Endothelial cell of umbilical vein (primary cell): ENCODE results near the gene FYN. TPM values are rescaled to one million over a fixed set of nuclear protein-coding genes. Genes with fewer than 3 reads are reported as not detected.

Experiments
- BruUV-seq: library from RNA; stranded (reverse); fragments of 400-500 nt; replicated peaks from 2 replicates; lab custom pipeline; 2021; lab: Mats Ljungman, UMichigan
- CTCF ChIA-PET: fragments of 300-600, 350-600 bp; sonication (Branson Sonifier 250); formaldehyde crosslinking; loops from one replicate; lab custom pipeline; 2021; ENCODE audit warnings: antibody characterized with exemption, inconsistent platforms; lab: Charles Lee
- POLR2A ChIA-PET: fragments of 300-600, 350-600 bp; sonication (Branson Sonifier 250); formaldehyde crosslinking; loops from one replicate; lab custom pipeline; 2021; ENCODE audit warnings: antibody characterized with exemption, inconsistent platforms; lab: Charles Lee
- DNase-seq: peaks from one replicate; pipeline ENCODE4 v3.0.0-alpha.2; 2011; ENCODE audit warnings: low read depth, low spot score
- FAIRE-seq: peaks from 2 replicates; lab custom pipeline; 2011; peaks lifted over from hg19 to GRCh38; lab: Jason Lieb, UNC
- H2AFZ ChIP-seq: 2 replicates; pipeline ENCODE4 v1.6.0; 2012; ENCODE audit warnings: low read depth, low read length, control low read depth, inconsistent platforms
- H3K27ac ChIP-seq: 2 replicates; pipeline ENCODE4 v1.5.1; 2011; ENCODE audit warnings: low read depth, mild to moderate bottlenecking, control low read depth, low read length, moderate library complexity; ENCODE audit not compliant: insufficient read depth
- H3K27me3 ChIP-seq, 2 experiments: 2 replicates each; pipeline versions ENCODE4 v1.6.0 to v1.6.1; 2011; ENCODE audit warnings: low read length in 2 of 2, mixed read lengths in 1 of 2; ENCODE audit not compliant: control insufficient read depth in 2 of 2, insufficient read depth in 2 of 2
- H3K36me3 ChIP-seq, 2 experiments: 2 replicates in 1 of 2; 3 replicates in 1 of 2; pipeline ENCODE4 v1.5.1; 2011; ENCODE audit warnings: low read length in 2 of 2, mild to moderate bottlenecking in 1 of 2, moderate library complexity in 1 of 2; ENCODE audit not compliant: control insufficient read depth in 2 of 2, insufficient read depth in 2 of 2; ENCODE audit errors: extremely low read depth in 1 of 2
- H3K4me1 ChIP-seq: 3 replicates; pipeline ENCODE4 v1.5.1; 2011; ENCODE audit warnings: mild to moderate bottlenecking, low read length; ENCODE audit not compliant: control insufficient read depth, insufficient read depth; ENCODE audit errors: extremely low read depth
- H3K4me2 ChIP-seq: 2 replicates; pipeline ENCODE4 v1.6.1; 2011; ENCODE audit warnings: low read length, control low read depth, mixed read lengths; ENCODE audit not compliant: insufficient read depth
- H3K4me3 ChIP-seq, 3 experiments: fragments of 200-600 bp in 1 of 3; sonication (generic), shearing (Covaris generic) in 1 of 3; replicated peaks in 1 of 3; 2 replicates each; pipeline ENCODE4 v1.5.1; 2011 to 2016; ENCODE audit warnings: control low read depth in 3 of 3, low read length in 3 of 3, mild to moderate bottlenecking in 2 of 3, inconsistent platforms in 1 of 3, low read depth in 1 of 3, moderate library complexity in 1 of 3; ENCODE audit not compliant: insufficient read depth in 1 of 3
- H3K79me2 ChIP-seq: 2 replicates; pipeline ENCODE4 v1.6.0; 2012; ENCODE audit warnings: low read length, inconsistent platforms; ENCODE audit not compliant: control insufficient read depth, insufficient read depth
- H3K9ac ChIP-seq: replicated peaks from 2 replicates; pipeline ENCODE3; 2011; ENCODE audit warnings: low read length, control low read depth; ENCODE audit not compliant: insufficient read depth; ENCODE audit errors: extremely low read depth
- H3K9me1 ChIP-seq: replicated peaks from 3 replicates; pipeline ENCODE4 v1.6.0; 2011; ENCODE audit warnings: mild to moderate bottlenecking, low read length; ENCODE audit not compliant: control insufficient read depth, insufficient read depth; ENCODE audit errors: extremely low read depth
- H3K9me3 ChIP-seq: replicated peaks from 2 replicates; pipeline ENCODE4 v1.5.1; 2012; ENCODE audit warnings: low read length, inconsistent platforms; ENCODE audit not compliant: control insufficient read depth, insufficient read depth
- H4K20me1 ChIP-seq: replicated peaks from 2 replicates; pipeline ENCODE3; 2011; ENCODE audit warnings: mild to moderate bottlenecking, low read length; ENCODE audit not compliant: control insufficient read depth, insufficient read depth; ENCODE audit errors: extremely low read depth
- CTCF ChIP-seq, 2 donors: IDR thresholded peaks; 1 replicate in 1 of 2; 2 replicates in 1 of 2; pipeline ENCODE4 v1.5.1; 2011; ENCODE audit warnings: low read length in 2 of 2, mild to moderate bottlenecking in 2 of 2, moderate library complexity in 2 of 2, control low read depth in 1 of 2, inconsistent platforms in 1 of 2, low read depth in 1 of 2; ENCODE audit not compliant: insufficient read depth in 1 of 2; ENCODE audit errors: extremely low read depth in 1 of 2
- EZH2 ChIP-seq: IDR thresholded peaks from 2 replicates; pipeline ENCODE4 v1.6.1; 2012; ENCODE audit warnings: borderline replicate concordance, low read depth, mild to moderate bottlenecking, moderate library complexity, low read length, inconsistent platforms; ENCODE audit not compliant: severe bottlenecking
- FOS ChIP-seq: IDR thresholded peaks from 2 replicates; pipeline ENCODE4 v1.6.1; 2011; ENCODE audit warnings: mild to moderate bottlenecking, low read length, moderate library complexity, borderline replicate concordance; ENCODE audit not compliant: insufficient read depth
- GATA2 ChIP-seq: IDR thresholded peaks from 2 replicates; pipeline ENCODE4 v1.7.0; 2011; ENCODE audit warnings: low read depth, mild to moderate bottlenecking, moderate library complexity, mixed read lengths, low read length; ENCODE audit not compliant: insufficient read length, insufficient read depth
- JUN ChIP-seq: IDR thresholded peaks from 2 replicates; pipeline ENCODE4 v1.6.1; 2011; ENCODE audit warnings: borderline replicate concordance, low read depth; ENCODE audit not compliant: insufficient read length, insufficient read depth
- MAX ChIP-seq: IDR thresholded peaks from 2 replicates; pipeline ENCODE4 v1.6.1; 2011; ENCODE audit not compliant: insufficient read depth, insufficient read length
- MYC ChIP-seq: IDR thresholded peaks from one replicate; pipeline ENCODE4 v1.6.1; 2011; ENCODE audit warnings: mild to moderate bottlenecking, low read depth, low read length
- POLR2A ChIP-seq: IDR thresholded peaks from 2 replicates; pipeline ENCODE4 v1.6.1; 2012; ENCODE audit warnings: low read depth, mild to moderate bottlenecking, control low read depth, low read length
- POLR2AphosphoS5 ChIP-seq: IDR thresholded peaks from 2 replicates; pipeline ENCODE4 v1.6.1; 2012; ENCODE audit warnings: low read depth, mild to moderate bottlenecking, control low read depth, low read length, moderate library complexity; ENCODE audit not compliant: insufficient read depth
- dilution Hi-C: fragments of 300-500 bp; cut with MboI; formaldehyde crosslinking; loops from one replicate; pipeline ENCODE4 v1.15.0; 2019; ENCODE audit warnings: low sequenced_read_pairs; ENCODE audit not compliant: extremely low pct_ligation_motif_present
- intact Hi-C: fragments of 100-400 bp; cut with micrococcal nuclease; formaldehyde crosslinking; loops from one replicate; pipeline ENCODE4 v1.10.0; 2022
- polyA plus RNA-seq, 4 experiments: library from polyadenylated mRNA; depleted of rRNA in 3 of 4; stranded (reverse) in 3 of 4; unstranded in 1 of 4; fragments of >200 nt; gene quantifications; 2 replicates each; pipeline versions ENCODE4 v1.2.1 to v1.2.3, GENCODE V29; 2011 to 2012; ENCODE audit warnings: missing spikeins in 1 of 4
- total RNA-seq: library from RNA; stranded (reverse); gene quantifications from 2 replicates; pipeline ENCODE4 v1.2.3, GENCODE V29; 2021

The FYN gene
- total and polyA plus RNA-seq, 2 donors (not counting 3 experiments of a cell fraction or from before 2014, with no cell fraction given) = 69.0 to 143 TPM

GRCh38 chr6:111914617-111915016 is 41.4 kb upstream of the FYN start:
- no peaks in the 10 kb centered on the region for H3K27me3 ChIP-seq
- dilution Hi-C loops (no loop called here), intact Hi-C loops (no loop called here)
- no peak for FAIRE-seq
- DNase-seq = no peak
- H3K4me3 ChIP-seq = no peak overlapping the region
- H3K27ac ChIP-seq = no peak overlapping the region
- no peak overlapping the region for H3K4me2 ChIP-seq
- H3K9ac ChIP-seq = no peak overlapping the region
- no peak overlapping the region for H2AFZ ChIP-seq
- BruUV-seq = no TSS peak
- ChIA-PET CTCF (interaction anchor here (0.7 to 1.4 kb wide), 3 partner anchors 16 to 129 kb away, joined by 3 read pairs; no protein-coding TSS in a partner anchor), POLR2A (no interaction called here)
- TF ChIP-seq CTCF (IDR thresholded peaks at IDR 0.05; ENCODE audit: extremely low read depth in 1 of 2, insufficient read depth in 1 of 2, low read depth in 1 of 2, low read length in 2 of 2) (no peak), FOS (no peak), MAX (no peak), GATA2 (no peak), POLR2A (no peak), JUN (no peak), EZH2 (no peak), POLR2AphosphoS5 (no peak), MYC (no peak)
- H3K4me1 ChIP-seq = no peaks in the 10 kb centered on the region
- no peaks in the 10 kb centered on the region for H3K9me3 ChIP-seq
- no peaks in the 10 kb centered on the region for H3K9me1 ChIP-seq
- no peaks in the 10 kb centered on the region for H3K36me3 ChIP-seq
- no peaks in the 10 kb centered on the region for H3K79me2 ChIP-seq
- H4K20me1 ChIP-seq = no peaks in the 10 kb centered on the region
